KBM-7 (cell line): Measurements from ENCODE around the gene CPT1C.
"Not testable (repeated sequence)": the region's sequence is repeated elsewhere in the genome, so short reads cannot be mapped to it uniquely, and the experiment has no call there.

Experiments
- DNase-seq: peaks from one replicate; pipeline ENCODE4 v3.0.0-alpha.2; 2015
- in situ Hi-C: fragments of 300-500 bp; cut with MboI; formaldehyde crosslinking; loops from 2 replicates; pipeline ENCODE4 v1.14.3; 2020; ENCODE audit warnings: low sequenced_read_pairs, low pct_unique_long_range_greater_than_20kb, mixed read lengths

The CPT1C gene

DNA sequence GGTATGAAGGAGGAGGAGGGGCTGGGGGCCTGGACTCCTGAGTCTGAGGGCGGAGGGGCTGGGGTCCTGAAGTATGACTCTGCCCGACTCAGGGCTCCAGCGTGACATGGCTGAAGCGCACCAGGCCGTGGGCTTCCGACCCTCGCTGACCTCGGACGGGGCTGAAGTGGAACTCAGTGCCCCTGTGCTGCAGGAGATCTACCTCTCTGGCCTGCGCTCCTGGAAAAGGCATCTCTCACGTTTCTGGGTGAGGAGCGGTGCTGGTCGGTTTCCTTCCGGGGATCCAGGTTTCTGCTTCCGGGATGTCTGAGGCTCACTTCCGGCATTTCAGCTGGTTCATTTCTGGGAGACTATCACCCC, 1.2 kb downstream of the CPT1C start:
- no peak for DNase-seq
- in situ Hi-C loops, result no loop called here

DNA sequence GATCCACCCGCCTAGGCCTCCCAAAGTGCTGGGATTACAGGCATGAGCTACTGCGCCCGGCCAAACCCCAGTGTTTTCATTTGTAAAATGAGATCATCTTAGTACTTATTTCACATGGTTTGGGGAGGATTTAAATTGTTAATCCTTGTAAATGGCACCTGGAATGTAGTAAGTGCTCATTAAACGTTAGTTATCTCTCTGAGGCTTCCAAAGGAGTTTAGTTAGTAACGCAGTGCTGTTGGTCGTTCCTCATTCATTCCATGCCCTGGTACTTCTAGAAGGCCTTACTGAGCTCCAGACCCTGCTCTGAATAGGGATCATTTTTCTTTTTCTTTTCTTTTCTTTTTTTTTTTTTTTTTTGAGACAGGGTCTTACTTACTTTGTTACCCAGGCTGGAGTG, 5.2 kb downstream of the CPT1C start:
- in situ Hi-C loops, result no loop called here

DNA sequence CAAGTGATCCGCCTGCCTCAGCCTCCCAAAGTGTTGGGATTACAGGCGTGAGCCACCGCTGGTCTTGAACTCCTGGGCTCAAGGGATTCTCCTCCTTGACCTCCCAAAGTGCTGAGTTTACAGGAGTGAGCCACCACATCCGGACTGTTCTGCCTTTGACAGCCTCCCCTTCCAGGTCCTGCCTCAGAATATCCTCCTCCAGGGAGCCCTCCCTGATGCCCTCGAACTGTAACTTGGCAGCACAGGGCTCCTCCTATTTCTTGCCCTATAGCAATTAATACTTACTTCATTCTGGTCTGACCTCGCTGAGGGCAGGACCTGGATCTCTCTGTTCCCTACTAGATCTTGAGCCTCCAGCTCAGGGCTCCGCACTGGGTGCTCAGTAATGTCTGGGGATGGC, 5.9 kb downstream of the CPT1C start:
- DNase-seq, result no peak
- in situ Hi-C loops, result no loop called here

More for the DNA sequence above, 5.2 kb downstream of the CPT1C start:
- no peak for DNase-seq

DNA sequence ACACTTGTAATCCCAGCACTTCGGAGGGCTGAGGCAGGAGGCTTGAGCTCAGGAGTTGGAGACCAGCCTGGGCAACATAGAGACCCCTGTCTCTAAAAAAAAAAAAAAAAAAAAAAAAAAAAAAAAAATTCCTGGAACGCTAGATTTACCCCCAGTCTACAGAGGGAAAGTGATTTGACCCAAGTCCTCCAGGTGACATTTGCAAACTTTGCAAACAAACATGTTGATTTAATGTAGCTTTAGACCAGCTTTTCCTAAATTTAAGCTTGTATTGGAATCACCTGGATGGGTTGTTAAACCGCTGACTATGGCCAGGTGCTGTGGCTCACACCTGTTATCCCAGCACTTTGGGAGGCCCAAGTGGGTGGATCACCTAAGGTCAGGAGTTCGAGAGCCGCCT, 8.4 kb downstream of the CPT1C start:
- in situ Hi-C loops, result no loop called here

DNA sequence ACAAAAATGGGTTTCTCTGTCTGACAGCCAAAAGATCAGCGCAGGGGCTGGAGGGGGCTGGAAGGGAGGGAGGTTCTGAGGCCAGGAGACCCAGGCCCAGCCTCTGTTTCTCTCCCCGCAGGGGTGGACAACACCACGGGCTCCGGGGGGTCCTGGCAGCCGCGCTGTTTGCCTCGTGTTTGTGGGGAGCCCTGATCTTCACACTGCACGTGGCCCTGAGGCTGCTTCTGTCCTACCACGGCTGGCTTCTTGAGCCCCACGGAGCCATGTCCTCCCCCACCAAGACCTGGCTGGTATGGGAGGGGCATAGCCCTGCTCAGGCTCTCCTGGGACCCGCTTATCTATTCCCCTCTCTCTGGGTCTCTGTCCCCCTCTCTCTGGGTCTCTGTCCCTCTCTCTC, 9.6 kb downstream of the CPT1C start:
- in situ Hi-C loops, result no loop called here

More for the DNA sequence above, 8.4 kb downstream of the CPT1C start:
- DNase-seq, result no peak

DNA sequence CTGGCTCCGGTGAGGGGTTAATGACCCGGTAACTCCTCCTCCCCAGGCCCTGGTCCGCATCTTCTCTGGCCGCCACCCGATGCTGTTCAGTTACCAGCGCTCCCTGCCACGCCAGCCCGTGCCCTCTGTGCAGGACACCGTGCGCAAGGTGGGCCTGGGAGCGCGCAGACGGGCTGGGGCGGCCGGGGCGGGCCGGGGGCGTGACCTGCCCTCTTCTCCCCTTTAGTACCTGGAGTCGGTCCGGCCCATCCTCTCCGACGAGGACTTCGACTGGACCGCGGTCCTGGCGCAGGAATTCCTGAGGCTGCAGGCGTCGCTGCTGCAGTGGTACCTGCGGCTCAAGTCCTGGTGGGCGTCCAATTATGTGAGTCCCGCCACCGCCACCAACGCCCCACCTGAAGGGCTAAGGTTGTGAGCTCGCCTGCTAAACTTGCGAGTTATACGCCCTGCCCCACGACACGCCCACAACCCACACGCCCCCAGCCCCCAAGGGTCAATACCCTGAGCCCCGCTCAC, 10.4 kb downstream of the CPT1C start:
- in situ Hi-C loops, result no loop called here
- no peak for DNase-seq

More for the DNA sequence above, 9.6 kb downstream of the CPT1C start:
- no peak for DNase-seq

DNA sequence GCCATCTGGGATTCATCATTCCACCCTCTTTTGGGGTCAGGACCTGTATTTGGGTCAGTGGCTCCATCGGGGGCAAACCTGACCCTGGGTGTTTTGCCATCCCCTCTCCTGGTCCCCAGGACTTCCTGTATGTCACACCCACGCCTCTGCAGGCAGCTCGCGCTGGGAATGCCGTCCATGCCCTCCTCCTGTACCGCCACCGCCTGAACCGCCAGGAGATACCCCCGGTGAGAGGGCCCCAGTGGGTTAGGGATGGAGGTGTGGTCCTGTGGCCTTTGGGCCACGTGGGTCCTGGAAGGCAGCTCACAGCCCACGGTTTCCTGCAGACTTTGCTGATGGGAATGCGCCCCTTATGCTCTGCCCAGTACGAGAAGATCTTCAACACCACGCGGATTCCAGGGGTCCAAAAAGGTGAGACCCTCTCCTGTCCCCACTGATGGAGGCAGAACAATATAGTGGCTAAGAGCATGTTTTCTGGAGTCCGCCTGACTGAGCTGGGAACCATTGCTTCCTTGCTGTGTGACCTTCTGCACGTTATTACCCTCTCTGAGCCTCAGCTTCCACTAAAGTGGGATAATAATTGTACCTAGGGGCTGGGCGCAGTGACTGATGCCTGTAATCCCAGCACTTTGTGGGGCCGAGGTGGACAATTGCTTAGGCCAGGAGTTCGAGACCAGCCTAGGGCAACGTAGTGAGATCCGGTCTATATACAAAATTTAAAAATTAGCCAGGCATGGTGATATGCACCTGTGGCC, 14.1 kb downstream of the CPT1C start:
- in situ Hi-C loops, result no loop called here
- no peak for DNase-seq

DNA sequence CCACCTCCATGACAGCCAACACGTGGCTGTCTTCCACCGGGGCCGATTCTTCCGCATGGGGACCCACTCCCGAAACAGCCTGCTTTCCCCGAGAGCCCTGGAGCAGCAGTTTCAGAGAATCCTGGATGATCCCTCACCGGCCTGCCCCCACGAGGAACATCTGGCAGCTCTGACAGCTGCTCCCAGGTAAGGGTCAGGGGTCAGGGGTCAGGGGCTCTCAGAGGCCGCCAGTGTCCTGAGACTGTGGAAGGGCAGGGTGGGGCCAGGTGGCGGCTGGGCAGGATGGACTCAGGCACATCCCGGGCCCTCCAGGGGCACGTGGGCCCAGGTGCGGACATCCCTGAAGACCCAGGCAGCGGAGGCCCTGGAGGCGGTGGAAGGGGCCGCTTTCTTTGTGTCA, 15.0 kb downstream of the CPT1C start:
- DNase-seq, result no peak
- in situ Hi-C loops, result no loop called here

DNA sequence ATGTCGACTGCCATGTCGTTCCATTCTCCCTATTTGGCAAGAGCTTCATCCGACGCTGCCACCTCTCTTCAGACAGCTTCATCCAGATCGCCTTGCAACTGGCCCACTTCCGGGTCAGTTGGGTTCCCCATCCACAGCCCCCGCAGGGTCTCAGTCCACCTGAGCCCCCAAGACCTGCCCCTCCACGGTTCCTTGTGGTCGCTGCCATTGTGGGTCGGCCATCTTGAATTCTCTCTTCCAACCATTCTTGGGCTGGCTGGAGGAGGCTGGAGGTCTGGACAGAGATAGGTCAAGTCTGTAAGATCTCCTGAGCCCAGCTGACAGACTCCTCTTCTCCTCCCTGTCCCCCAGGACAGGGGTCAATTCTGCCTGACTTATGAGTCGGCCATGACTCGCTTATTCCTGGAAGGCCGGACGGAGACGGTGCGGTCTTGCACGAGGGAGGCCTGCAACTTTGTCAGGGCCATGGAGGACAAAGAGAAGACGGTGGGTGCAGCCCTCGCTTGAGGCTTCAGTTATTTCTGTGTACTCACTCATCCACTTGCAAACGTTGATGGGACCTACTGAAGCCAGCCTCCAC, 19.5 kb downstream of the CPT1C start:
- in situ Hi-C loops, result no loop called here
- DNase-seq, result no peak

DNA sequence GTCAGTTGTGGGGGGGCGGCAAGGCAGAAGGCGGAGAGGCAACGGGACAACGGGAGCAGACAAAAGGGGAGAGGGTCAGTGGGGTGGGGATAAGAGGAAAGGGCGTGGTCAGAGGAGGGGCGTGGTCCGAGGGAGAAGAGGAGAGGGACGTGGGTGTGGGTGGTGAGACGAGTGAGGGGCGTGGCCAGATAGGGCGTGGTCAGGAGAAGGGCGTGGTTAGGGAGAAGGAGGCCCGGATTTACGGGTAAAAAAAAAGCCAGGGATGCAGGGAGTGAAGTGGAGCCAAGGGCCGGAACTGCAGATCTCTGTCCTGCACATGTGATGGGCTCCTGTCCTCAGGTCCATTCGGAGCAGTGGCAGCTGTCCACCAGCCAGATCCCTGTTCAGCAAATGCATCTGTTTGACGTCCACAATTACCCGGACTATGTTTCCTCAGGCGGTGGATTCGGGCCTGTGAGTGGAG, 21.5 kb downstream of the CPT1C start:
- in situ Hi-C loops, result no loop called here
- no peak for DNase-seq

DNA sequence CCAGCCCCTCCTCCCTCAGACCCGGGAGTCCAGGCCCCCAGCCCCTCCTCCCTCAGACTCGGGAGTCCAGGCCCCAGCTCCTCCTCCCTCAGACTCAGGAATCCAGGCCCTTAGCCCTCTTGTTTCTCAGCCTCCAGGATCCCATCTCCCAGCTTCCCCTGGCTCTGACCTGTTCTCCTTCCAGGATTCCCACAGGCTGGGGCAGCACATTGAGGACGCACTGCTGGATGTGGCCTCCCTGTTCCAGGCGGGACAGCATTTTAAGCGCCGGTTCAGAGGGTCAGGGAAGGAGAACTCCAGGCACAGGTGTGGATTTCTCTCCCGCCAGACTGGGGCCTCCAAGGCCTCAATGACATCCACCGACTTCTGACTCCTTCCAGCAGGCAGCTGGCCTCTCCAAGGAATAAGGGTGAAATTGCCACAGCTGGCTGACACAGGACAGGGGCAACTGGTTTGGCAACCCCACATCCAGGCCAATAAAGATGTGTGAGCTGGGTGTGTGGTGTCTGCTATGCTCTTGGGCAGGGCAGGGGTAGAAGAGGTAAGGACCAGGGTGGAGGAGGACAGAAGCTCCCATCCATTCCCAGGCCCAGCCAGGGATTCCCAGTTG, 22.4 kb downstream of the CPT1C start:
- in situ Hi-C loops, result no loop called here
- no peak for DNase-seq

DNA sequence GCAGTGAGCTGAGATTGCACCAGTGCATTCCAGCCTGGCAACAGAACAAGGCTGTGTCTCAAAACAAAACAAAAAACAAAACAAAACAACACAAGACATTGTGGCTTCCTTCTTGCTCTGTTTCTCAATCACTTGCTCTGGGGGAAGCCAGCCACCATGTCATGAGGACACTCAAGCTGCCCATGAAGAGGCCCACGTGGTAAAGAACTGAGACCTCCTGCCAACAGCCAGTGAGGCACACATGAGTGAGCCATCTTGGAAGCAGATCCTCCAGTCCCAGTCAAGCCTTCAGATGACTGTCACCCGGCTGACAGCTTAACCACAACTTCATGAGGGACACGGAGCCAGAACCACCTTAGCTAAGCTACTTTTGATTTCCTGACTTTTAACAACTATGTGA, 25.2 kb downstream of the CPT1C start:
- in situ Hi-C loops, result no loop called here
- DNase-seq, result no peak

DNA sequence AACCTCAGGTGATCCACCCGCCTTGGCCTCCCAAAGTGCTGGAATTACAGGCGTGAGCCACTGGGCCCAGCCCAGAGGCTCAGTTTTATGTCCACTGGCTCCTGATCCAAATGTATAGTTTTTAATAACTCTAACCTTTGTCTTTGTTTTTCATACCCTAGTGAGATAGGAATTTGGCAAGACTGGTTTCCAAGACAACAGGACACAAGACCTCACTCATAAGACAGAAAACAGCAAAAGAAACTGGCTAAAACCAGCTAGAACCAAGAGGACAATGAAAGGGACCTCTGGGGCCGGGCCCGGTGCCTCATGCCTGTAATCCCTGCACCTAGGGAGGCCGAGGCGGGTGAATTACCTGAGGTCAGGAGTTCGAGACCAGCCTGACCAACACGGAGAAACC, 27.6 kb downstream of the CPT1C start:
- DNase-seq, result no peak

DNA sequence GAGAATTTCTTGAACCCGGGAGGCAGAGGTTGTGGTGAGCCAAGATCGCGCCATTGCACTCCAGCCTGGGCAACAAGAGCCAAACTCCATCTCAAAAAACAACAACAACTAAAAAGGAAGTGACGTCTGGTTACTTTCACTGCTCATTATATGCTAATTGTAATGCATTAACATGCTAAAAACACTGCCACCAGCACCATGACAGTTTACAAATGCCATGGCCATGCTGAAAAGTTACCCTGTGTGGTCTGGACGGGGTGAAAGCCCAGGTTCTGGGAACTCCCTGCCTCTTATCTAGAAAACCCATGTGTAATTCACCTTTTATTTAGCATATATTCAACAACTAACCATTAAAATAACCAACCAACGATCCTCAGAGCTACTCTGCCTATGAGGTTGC, 28.1 kb downstream of the CPT1C start:
- in situ Hi-C loops, result no loop called here
- DNase-seq, result no peak

More for the DNA sequence above, 27.6 kb downstream of the CPT1C start:
- in situ Hi-C loops, result no loop called here

DNA sequence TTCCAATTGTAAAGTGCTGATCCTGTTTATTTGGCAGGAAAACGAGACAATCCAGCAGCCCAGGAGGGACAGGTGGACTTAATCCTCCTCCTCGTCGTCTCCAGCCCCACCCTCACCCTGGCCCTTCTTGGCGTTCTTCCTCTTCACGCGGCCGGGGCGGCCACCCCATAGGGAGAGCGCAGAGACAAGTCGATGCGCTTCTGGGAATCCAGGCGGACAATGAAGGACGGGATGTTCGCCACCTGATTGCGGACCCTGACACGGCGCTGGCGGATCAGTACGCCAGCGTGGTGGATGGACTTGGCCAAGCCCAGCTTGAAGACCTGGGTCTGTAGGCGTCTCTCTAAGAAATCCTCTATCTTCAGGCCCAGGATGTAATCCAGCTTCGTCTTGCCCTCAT, 28.5 kb downstream of the CPT1C start:
- DNase-seq, in situ Hi-C loops: not testable (repeated sequence)

DNA sequence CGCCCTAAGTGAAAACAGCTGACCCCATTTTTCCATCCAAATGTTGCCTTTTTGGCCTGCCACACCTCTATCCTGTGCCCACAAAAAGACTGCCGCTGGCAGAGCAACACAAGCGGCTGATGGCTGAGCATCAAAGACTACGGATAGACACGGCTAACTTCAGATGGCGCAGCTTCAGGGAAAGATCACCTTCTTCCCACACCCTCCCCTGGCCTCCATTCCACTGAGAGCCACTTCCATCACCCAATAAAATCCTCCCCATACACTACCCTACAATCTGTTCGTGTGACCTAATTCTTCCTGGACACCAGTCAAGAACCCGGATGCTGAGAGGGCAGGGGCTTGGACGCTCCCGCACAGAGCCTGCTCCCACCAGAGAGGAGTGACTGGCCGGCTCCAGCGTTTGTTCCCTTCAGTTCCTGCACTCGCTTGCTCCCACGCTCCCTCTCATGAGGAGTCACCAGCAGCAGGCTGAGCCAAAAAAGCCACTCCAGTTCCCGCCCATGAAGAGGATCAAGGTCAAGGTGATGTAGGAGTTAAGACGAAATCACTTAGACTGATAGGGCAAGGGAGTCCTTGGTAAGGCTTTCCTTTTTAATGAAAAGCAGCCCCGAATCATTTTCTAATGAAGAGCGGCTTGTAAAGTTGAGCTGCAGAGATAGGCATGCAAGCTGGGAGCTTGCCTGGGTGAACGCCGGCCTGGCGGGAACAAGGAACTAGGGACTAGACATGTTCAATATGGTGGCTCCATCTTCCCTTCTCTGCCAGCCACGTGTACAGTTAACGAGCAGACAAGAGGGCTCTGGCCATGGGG, 36.5 kb downstream of the CPT1C start:
- in situ Hi-C loops, result no loop called here
- no peak for DNase-seq

DNA sequence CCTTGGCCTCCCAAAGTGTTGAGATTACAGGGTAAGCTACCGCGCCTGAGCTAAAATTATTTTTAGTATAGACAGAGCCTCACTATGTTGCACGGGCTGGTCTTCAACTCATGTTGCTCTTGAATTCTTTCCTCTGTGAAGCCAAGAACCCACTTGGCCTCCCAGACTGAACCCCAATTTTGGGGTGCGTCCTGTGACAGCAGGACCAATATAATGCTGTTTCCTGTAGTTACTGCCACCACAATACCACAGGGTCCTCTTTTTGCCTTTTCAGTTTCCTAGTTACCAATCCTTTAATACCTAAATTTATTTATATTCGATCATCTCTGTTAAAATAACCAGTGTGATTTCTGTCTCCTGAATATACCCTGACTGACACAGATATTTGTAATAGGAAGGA, 39.2 kb downstream of the CPT1C start:
- no peak for DNase-seq
- in situ Hi-C loops, result no loop called here

DNA sequence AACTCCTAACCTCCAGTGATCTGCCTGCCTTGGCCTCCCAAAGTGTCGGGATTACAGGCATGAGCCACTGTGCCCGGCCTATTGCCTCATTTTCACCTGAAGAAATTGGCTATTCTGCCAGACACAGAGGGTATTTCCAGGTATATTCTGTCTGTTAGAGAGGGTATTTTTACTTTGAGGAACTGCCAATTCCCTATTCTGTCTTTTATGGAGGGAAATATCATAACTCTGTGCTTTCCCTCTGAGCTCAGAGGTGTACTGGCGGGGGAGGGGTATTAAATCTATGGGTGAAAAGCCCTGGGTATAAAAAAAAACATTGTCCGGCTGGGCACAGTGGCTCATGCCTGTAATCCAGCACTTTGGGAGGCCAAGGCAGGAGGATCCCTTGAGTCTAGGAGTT, 47.4 kb downstream of the CPT1C start:
- peak; percentile 16 for DNase-seq
- in situ Hi-C loops, result no loop called here

DNA sequence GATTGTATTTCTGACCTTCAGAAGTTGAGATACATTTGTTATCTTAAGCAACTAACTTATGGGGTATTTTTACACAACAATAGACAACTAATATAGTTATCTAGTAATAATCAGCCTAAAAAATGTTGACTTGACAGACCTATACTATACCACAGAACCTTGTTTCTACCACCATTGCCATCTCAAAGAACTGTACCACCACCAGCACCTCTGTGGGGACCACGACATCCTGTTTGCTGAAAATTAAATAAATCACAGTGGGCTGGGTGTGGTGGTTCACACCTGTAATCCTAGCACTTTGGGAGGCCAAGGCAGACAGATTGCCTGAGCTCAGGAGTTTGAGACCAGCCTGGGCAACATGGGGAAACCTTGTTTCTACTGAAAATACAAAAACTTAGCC, 48.2 kb downstream of the CPT1C start:
- no peak for DNase-seq
- in situ Hi-C loops, result no loop called here

DNA sequence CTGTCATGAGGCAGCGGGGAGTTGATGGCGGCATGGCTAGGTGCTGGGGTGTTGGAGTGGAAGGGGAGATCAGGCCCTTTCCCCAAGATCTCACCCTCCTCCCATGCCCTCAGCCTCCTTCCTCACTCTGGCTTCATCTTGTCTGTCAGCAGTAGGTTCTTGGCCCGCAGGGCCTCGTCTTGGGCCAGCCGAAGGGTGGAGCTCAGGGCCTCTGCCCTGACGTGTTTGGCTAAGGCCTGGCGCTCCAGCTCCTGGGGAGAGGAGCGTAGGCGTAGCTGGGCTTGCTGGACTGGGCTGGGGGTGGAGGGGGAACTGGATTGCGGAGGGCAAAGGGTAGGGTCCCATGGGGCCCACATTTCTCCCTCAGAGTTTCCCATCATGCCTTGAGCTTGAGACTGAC, 49.0 kb downstream of the CPT1C start:
- in situ Hi-C loops, result no loop called here
- no peak for DNase-seq
